ENCODE data around the gene NELFB. TPM values are rescaled to one million over a fixed set of nuclear protein-coding genes. Genes with fewer than 3 reads are reported as not detected.

The NELFB gene
- polyA plus RNA-seq, 1 experiment, result 51.9 TPM

GRCh38 chr9:137232510-137232909 lies 22.6 kb upstream of the NELFB start:
- no peak for TF ChIP-seq CTCF (IDR thresholded peaks at IDR 0.05; ENCODE audit: insufficient read depth, low read depth, low read length)
- DNase-seq (ENCODE audit: low read depth), result no peak
- Histone ChIP-seq H3K4me3 (ENCODE audit: low read depth, low read length) (no peak overlapping the region), H3K36me3 (ENCODE audit: control insufficient read depth, insufficient read depth, low read length) (no peaks in the 10 kb centered on the region), H3K27me3 (ENCODE audit: control insufficient read depth, insufficient read depth, low read length) (no peaks in the 10 kb centered on the region)
- POLR2A ChIA-PET, result no interaction called here
- CTCF ChIA-PET, result no interaction called here

GRCh38 chr9:137233143-137233980 lies 21.8 kb upstream of the NELFB start:
- H3K4me3 ChIP-seq (ENCODE audit: low read depth, low read length), result no peak overlapping the region
- no peak for DNase-seq (ENCODE audit: low read depth)
- ChIA-PET POLR2A (no interaction called here), CTCF (no interaction called here)
- H3K36me3 ChIP-seq (ENCODE audit: control insufficient read depth, insufficient read depth, low read length), result no peaks in the 10 kb centered on the region
- H3K27me3 ChIP-seq (ENCODE audit: control insufficient read depth, insufficient read depth, low read length), result no peaks in the 10 kb centered on the region
- no peak for TF ChIP-seq CTCF (IDR thresholded peaks at IDR 0.05; ENCODE audit: insufficient read depth, low read depth, low read length)

- no peak for TF ChIP-seq CTCF (IDR thresholded peaks at IDR 0.05; ENCODE audit: insufficient read depth, low read depth, low read length)
- ChIA-PET CTCF (interaction anchor here (0.6 to 1.0 kb wide), 3 partner anchors 19 to 210 kb away, joined by 3 to 4 read pairs (median 3); partner anchors contain the start of gene MAN1B1), POLR2A (no interaction called here)
- DNase-seq (ENCODE audit: low read depth), result no peak
- Histone ChIP-seq H3K36me3 (ENCODE audit: control insufficient read depth, insufficient read depth, low read length) (no peaks in the 10 kb centered on the region; the same call in 1 of the 2 replicates), H3K4me3 (ENCODE audit: low read depth, low read length) (no peak overlapping the region), H3K27me3 (ENCODE audit: control insufficient read depth, insufficient read depth, low read length) (no peaks in the 10 kb centered on the region)
These were observed 21.0 kb upstream of the NELFB start for GRCh38 chr9:137234055-137234697.

- DNase-seq (ENCODE audit: low read depth), result no peak
- Histone ChIP-seq H3K36me3 (ENCODE audit: control insufficient read depth, insufficient read depth, low read length) (no peaks in the 10 kb centered on the region; the same call in 1 of the 2 replicates), H3K4me3 (ENCODE audit: low read depth, low read length) (no peak overlapping the region), H3K27me3 (ENCODE audit: control insufficient read depth, insufficient read depth, low read length) (no peaks in the 10 kb centered on the region)
- ChIA-PET CTCF (interaction anchor here (0.6 to 1.0 kb wide), 4 partner anchors 20 to 444 kb away, joined by 3 to 4 read pairs (median 3); partner anchors contain the start of genes MAN1B1 and TMEM141), POLR2A (no interaction called here)
- no peak for TF ChIP-seq CTCF (IDR thresholded peaks at IDR 0.05; ENCODE audit: insufficient read depth, low read depth, low read length)
These were observed 20.2 kb upstream of the NELFB start for GRCh38 chr9:137234758-137235423.
